Stimulated activated CD4-positive, alpha-beta T cell treated with anti-CD3 and anti-CD28 coated beads, TNF-alpha, amount 100 ng/mL, for 48 hours (primary cell): ENCODE data around the gene GOLPH3.
"Not testable (repeated sequence)": the region's sequence is repeated elsewhere in the genome, so short reads cannot be mapped to it uniquely, and the experiment has no call there.

ENCODE experiments used
- DNase-seq, 3 donors: peaks; one replicate each; pipeline ENCODE4 v3.0.0-alpha.2; 2020; ENCODE audit warnings: low read depth in 3 of 3

GOLPH3 gene

GRCh38 chr5:32174011-32174870 lies at the start of gene GOLPH3:
GOLPH3 (minus strand) TSS chr5:32174319; CDS start chr5:32174034, 285 bp downstream.
- DNase-seq, result peak; percentile 90 to 96 (median 92)

GRCh38 chr5:32222723-32223470 lies 48.8 kb upstream of the GOLPH3 start:
- no peak for DNase-seq

GRCh38 chr5:32217886-32218396 lies 43.8 kb upstream of the GOLPH3 start:
- DNase-seq, result no peak

GRCh38 chr5:32214344-32214743 lies 40.2 kb upstream of the GOLPH3 start:
- not testable (repeated sequence) for DNase-seq

- DNase-seq, result no peak
Measured at GRCh38 chr5:32210151-32210550, 36.0 kb upstream of the GOLPH3 start.

GRCh38 chr5:32208837-32209236 lies 34.7 kb upstream of the GOLPH3 start:
- DNase-seq, result not testable (repeated sequence)

- DNase-seq, result no peak
Measured at GRCh38 chr5:32207355-32207634, 33.2 kb upstream of the GOLPH3 start.

GRCh38 chr5:32206509-32207354 lies 32.6 kb upstream of the GOLPH3 start:
- DNase-seq, result no peak

- no peak for DNase-seq
Measured at GRCh38 chr5:32206053-32206452, 31.9 kb upstream of the GOLPH3 start.

- DNase-seq, result no peak
Measured at GRCh38 chr5:32202394-32202793, 28.3 kb upstream of the GOLPH3 start.

- DNase-seq, result no peak
Measured at GRCh38 chr5:32201122-32201753, 27.1 kb upstream of the GOLPH3 start.

- DNase-seq, result no peak
Measured at GRCh38 chr5:32197032-32197431, 22.9 kb upstream of the GOLPH3 start.

- DNase-seq, result no peak
Measured at GRCh38 chr5:32195265-32195664, 21.1 kb upstream of the GOLPH3 start.

GRCh38 chr5:32193591-32193990 lies 19.5 kb upstream of the GOLPH3 start:
- no peak for DNase-seq

GRCh38 chr5:32190095-32190494 lies 16.0 kb upstream of the GOLPH3 start:
- DNase-seq, result no peak

GRCh38 chr5:32187675-32188074 lies 13.6 kb upstream of the GOLPH3 start:
- DNase-seq, result no peak

- DNase-seq, result no peak
Measured at GRCh38 chr5:32182463-32183063, 8.4 kb upstream of the GOLPH3 start.

- peak in 2 of 3 donors; percentile 15 to 27 for DNase-seq
Measured at GRCh38 chr5:32173267-32174010, 680 bp downstream of the GOLPH3 start.

- DNase-seq, result no peak
Measured at GRCh38 chr5:32172923-32173266, 1.2 kb downstream of the GOLPH3 start.

GRCh38 chr5:32172186-32172911 lies 1.8 kb downstream of the GOLPH3 start:
- not testable (repeated sequence) for DNase-seq
